ENCODE measurements around the gene MCU.

The MCU gene

DNA sequence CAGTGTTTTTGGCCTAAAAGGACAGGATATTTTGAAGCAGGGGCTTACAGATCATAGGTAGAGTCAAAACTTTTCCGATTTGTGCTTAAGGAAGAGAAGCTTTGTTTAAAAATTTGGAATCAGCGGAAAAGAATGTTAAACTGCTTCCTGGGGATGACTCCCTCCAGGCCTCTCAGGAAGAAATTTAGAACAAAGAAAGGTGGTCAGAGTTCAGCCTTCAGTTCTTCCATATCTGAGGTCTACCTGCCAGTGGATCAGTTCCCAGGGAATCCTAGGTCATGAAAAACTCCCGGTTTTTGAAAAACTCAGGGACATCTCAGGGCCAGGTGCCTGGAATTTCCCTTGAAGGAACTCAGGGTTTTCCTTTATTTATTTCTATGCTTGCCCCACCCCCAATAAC, 100.3 kb downstream of the MCU start:
- no peak overlapping the region for H3K4me3 ChIP-seq (ENCODE audit: low read depth, low read length)
- DNase-seq (ENCODE audit: low read depth), result no peak
- TF ChIP-seq POLR2A (IDR thresholded peaks at IDR 0.05; ENCODE audit: extremely low read depth, insufficient read length) (no peak), MYC (IDR thresholded peaks at IDR 0.05; ENCODE audit: low read depth, low read length) (no peak)
- TF ChIP-seq, protein P1, sequence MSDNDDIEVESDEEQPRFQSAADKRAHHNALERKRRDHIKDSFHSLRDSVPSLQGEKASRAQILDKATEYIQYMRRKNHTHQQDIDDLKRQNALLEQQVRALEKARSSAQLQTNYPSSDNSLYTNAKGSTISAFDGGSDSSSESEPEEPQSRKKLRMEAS (IDR thresholded peaks at IDR 0.05; ENCODE audit: low read depth, low read length), result no peak
- TF ChIP-seq, protein P2, sequence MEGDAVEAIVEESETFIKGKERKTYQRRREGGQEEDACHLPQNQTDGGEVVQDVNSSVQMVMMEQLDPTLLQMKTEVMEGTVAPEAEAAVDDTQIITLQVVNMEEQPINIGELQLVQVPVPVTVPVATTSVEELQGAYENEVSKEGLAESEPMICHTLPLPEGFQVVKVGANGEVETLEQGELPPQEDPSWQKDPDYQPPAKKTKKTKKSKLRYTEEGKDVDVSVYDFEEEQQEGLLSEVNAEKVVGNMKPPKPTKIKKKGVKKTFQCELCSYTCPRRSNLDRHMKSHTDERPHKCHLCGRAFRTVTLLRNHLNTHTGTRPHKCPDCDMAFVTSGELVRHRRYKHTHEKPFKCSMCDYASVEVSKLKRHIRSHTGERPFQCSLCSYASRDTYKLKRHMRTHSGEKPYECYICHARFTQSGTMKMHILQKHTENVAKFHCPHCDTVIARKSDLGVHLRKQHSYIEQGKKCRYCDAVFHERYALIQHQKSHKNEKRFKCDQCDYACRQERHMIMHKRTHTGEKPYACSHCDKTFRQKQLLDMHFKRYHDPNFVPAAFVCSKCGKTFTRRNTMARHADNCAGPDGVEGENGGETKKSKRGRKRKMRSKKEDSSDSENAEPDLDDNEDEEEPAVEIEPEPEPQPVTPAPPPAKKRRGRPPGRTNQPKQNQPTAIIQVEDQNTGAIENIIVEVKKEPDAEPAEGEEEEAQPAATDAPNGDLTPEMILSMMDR (IDR thresholded peaks at IDR 0.05; ENCODE audit: low read depth, low read length), result no peak

DNA sequence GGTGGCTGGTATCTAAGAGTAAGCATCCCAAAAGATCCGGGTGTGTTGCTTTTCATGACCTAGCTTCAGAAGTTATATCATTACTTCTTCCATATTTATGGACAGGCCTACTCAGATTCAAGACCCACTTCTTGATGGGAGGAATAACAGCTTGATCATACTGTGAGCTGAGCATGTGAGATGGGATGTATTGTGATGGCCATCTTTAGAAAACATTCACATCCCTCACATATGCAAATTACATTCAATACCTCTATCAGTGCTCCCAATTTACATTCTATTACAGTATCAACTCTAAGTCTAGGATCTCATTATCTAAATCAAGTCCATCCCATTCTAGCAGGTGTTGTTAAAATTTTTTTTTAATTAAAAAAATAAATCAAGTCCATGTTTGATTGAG, 101.8 kb downstream of the MCU start:
- no peak for TF ChIP-seq MYC (IDR thresholded peaks at IDR 0.05; ENCODE audit: low read depth, low read length)
- TF ChIP-seq, protein P2 (IDR thresholded peaks at IDR 0.05; ENCODE audit: low read depth, low read length), result no peak
- TF ChIP-seq, protein P1 (IDR thresholded peaks at IDR 0.05; ENCODE audit: low read depth, low read length), result no peak
- no peak overlapping the region for H3K4me3 ChIP-seq (ENCODE audit: low read depth, low read length)
- no peak for DNase-seq (ENCODE audit: low read depth)

DNA sequence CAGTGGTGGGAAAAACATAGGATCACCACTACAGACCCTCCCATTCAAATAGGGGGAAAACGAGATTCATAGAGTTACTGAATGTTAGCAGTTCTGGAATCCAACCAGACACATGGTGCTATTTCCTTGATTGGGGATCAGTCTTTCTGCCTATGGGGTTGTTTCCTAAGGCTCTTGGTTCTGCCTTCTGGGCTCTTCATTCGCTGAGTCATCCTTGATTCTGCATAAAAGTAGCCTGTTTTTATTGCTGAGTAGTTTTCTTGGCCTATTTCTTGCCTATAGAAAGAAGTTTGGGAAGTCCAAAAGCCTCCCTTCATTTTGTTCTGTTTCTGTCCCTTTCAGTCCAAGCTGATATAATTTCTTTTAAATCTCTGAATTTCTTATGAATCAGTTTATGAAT, 102.3 kb downstream of the MCU start:
- TF ChIP-seq, protein P2 (IDR thresholded peaks at IDR 0.05; ENCODE audit: low read depth, low read length), result no peak
- no peak for TF ChIP-seq POLR2A (IDR thresholded peaks at IDR 0.05; ENCODE audit: extremely low read depth, insufficient read length)
- no peak overlapping the region for H3K4me3 ChIP-seq (ENCODE audit: low read depth, low read length)
- DNase-seq (ENCODE audit: low read depth), result peak; percentile 40

DNA sequence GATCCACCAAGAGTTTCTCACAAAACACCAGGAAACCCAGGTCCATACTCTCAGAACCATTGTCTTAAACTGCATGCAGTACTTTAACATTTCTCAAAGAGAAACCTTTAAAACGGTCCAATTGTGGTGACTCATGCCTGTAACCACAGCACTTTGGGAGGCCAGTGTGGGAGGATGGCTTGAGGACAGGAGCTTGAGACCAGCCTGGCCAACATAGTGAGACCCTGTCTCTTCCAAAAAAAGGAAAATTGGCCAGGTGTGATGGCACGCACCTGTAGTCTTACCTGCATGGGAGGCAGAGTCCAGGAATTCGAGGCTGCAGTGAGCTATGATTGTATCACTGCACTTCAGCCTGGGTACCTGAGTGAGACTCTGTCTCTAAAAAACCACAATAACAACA, 104.1 kb downstream of the MCU start:
- peak; percentile 45 for DNase-seq (ENCODE audit: low read depth)
- TF ChIP-seq, protein P1 (IDR thresholded peaks at IDR 0.05; ENCODE audit: low read depth, low read length), result no peak
- TF ChIP-seq MYC (IDR thresholded peaks at IDR 0.05; ENCODE audit: low read depth, low read length), result no peak
- TF ChIP-seq, protein P2 (IDR thresholded peaks at IDR 0.05; ENCODE audit: low read depth, low read length), result no peak
- H3K4me3 ChIP-seq (ENCODE audit: low read depth, low read length), result no peak overlapping the region

DNA sequence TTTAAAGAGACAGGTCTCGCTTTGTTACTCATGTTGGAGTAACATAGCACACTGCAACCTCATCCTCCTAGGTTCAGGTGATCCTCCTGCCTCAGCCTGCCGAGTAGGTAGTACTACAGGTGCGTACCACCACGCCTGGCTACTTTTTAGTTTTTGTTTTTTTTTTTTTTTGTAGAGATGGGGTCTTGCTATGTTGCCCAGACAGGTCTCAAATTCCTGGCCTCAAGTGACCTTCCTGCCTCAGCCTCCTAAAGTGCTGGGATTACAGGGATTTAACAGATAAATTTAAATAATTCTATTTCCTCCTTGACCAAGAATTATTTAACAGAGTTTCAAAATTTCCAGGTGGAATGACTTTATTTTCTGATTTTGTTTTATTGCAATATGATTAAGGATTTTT, 104.6 kb downstream of the MCU start:
- no peak overlapping the region for H3K4me3 ChIP-seq (ENCODE audit: low read depth, low read length)
- DNase-seq (ENCODE audit: low read depth), result no peak
- TF ChIP-seq, protein P2 (IDR thresholded peaks at IDR 0.05; ENCODE audit: low read depth, low read length), result no peak
- TF ChIP-seq MYC (IDR thresholded peaks at IDR 0.05; ENCODE audit: low read depth, low read length) (no peak), POLR2A (IDR thresholded peaks at IDR 0.05; ENCODE audit: extremely low read depth, insufficient read length) (no peak)
- TF ChIP-seq, protein P1 (IDR thresholded peaks at IDR 0.05; ENCODE audit: low read depth, low read length), result no peak

DNA sequence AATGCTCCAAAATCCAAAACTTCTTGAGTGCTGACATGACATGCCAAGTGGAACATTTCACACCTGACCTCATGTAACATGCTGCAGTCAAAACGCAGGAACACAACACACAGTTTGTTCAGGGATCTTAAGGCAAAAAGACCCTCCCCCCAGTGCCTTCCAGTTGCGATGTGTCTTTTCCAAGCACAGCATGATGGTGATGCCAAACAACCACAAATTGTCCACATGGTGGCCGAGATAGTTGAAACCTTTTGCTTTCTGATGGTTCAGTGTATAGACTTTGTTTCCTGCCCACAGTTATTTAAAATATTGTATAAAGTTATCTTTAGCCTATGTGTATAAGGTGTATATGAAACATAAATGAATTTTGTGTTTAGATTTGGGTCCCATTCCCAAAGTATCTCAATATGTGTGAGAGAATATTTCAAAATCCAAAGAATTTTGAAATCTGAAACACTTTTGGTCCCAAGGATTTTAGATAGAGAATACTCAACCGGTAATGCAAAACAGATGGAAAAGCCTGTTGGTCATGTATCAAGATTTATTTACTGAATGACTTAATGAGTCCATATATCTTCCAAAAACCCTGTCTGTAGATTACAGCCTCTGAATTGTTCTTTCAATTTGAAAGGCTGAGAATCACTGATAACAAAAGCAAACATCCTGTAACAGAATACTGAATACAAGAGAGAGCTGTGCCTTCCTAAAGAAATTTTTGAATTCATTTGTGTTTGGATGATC, 108.2 kb downstream of the MCU start:
- no peak overlapping the region for H3K4me3 ChIP-seq (ENCODE audit: low read depth, low read length)
- TF ChIP-seq MYC (IDR thresholded peaks at IDR 0.05; ENCODE audit: low read depth, low read length) (no peak), POLR2A (IDR thresholded peaks at IDR 0.05; ENCODE audit: extremely low read depth, insufficient read length) (no peak)
- TF ChIP-seq, protein P1 (IDR thresholded peaks at IDR 0.05; ENCODE audit: low read depth, low read length), result no peak
- TF ChIP-seq, protein P2 (IDR thresholded peaks at IDR 0.05; ENCODE audit: low read depth, low read length), result no peak
- DNase-seq (ENCODE audit: low read depth), result peak; percentile 6
